ENCODE data around the gene HNMT.
"Not testable (repeated sequence)": the region's sequence is repeated elsewhere in the genome, so short reads cannot be mapped to it uniquely, and the experiment has no call there.

Gene HNMT

DNA sequence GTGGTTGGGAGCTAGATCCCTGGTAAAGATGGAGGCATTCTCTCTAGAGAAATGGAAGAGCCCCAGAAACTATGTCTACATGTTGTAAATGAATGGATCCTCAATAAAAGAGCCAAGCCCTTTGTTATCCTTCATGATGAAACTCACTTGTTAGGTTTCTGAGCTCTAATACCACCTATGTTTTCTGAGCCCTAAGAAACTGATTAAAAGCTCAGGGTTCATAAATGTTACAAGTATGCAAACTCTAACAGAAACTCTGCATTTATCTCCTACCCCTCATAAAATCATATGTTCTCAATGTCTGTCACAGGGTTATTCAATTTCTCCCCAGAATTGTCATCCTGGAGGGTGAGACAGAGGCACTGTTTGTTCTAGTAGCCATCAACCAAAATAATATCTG, 18.0 kb upstream of the HNMT start:
- no peak for DNase-seq (ENCODE audit: low read depth in 2 of 2)

DNA sequence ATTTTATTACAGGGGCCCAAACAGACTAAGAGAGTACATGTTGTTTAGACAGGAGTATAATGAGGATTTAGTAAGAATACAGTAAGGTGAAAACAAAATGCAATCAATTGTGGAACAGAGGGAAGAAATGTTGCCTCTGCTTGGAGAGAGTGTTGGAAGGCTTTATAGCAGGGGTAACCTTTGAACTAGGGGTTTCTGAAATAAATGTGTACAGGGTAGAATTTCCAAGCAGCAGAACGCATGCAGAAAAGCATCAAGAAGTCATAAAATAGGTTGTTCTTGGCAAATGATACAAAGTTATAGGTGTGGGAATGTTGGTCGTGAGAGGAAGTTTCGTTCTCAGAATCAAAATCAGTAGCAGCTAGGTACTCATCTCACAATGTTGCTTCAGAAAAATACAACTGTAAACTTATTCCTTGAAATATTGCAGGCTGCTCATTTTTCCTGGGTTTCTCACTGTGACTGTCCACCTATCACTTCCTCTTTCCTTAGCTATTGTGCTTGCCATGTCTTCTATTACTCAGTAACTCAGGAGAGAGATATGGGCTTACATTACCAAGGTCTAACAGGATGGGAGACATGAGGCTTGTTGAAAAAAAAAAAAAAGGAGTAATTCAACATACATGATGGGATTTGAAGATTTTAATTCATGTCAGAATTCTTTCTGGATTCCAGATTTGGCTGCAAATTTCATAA, 17.1 kb upstream of the HNMT start:
- no peak for DNase-seq (ENCODE audit: low read depth in 2 of 2)

DNA sequence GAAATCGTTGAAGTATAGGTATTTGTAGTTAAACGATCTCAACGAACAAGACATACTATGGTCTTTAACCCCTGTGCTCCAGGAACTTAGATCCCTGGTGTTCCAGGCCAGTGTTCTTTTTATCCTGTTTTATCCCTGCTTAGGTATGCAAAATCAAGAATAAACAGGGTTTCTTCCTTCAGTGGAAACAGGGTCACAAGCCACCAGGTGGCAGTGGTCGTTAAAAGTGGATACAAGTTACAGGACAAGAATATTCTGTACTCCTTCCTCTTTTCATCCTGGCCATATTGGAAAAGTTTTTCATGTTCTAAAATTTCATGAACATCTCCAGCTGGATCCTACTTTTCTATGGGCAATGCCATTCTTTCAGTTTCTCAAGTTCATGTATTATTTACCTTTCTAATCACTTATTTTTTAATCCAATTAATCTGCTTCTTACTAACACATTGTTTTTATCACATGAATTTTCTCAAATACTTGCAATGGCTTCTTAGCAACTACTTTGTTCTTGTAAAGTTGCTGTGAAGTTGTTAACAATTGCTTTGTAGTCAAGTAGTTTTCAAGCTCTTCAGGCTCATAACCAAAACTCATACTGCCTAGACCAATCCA, 16.4 kb upstream of the HNMT start:
- DNase-seq (ENCODE audit: low read depth in 2 of 2), result peak; percentile 8 to 18

DNA sequence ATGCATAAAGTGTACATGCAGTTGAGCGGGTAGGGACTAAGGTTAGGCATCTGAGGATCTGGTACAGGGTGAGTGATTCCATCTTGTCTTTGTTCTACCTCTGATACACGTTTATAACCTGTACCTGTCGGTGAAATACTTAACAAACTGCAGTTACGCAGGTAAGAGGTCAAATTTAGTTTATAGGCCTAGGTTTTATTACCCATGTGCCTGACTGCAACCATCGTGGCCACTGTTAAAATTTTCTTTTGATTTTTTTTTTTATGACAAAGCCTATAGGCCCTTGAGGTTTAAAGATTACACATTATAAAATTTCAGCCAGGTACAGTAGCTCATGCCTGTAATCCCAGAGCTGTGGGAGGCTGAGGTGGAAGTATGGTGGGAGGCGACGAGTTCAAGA, 15.4 kb upstream of the HNMT start:
- no peak for DNase-seq (ENCODE audit: low read depth in 2 of 2)

DNA sequence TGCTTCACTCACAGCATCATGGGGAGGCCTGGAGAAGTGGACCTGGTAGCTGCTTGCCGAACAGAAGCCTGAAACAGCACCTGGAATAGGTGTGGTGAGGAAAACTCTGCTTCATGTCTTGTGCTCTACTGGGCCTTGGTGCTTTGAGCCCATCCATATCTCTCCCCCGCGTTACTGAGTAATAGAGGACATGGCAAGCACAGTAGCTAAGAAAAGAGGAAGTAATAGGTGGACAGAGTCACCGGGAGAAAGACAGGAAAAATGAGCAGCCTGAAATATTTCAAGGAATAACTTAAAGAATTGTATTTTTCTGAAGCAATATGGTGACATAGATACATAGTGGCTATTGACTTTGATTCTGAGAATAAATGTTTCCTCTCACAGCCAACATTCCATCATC, 14.0 kb upstream of the HNMT start:
- no peak for DNase-seq (ENCODE audit: low read depth in 2 of 2)

DNA sequence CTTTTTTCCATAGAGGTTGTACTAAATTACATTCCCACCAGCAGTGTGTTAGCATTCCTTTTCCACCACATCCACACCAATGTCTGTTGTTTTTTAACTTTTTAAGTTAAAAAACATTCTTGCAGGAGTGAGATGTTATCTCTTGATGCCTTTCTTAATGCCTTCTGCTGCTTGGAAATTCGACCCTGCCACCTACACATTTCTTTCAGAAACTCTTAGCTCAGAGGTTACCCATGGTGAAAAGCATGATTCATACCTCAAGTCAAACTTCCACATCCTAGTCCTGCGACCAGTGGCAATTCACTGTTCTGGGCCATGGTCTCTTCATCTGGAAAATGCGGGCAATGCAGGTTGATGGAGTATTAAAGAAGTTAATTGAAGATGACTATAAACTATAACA, 12.7 kb upstream of the HNMT start:
- no peak for DNase-seq (ENCODE audit: low read depth in 2 of 2)

DNA sequence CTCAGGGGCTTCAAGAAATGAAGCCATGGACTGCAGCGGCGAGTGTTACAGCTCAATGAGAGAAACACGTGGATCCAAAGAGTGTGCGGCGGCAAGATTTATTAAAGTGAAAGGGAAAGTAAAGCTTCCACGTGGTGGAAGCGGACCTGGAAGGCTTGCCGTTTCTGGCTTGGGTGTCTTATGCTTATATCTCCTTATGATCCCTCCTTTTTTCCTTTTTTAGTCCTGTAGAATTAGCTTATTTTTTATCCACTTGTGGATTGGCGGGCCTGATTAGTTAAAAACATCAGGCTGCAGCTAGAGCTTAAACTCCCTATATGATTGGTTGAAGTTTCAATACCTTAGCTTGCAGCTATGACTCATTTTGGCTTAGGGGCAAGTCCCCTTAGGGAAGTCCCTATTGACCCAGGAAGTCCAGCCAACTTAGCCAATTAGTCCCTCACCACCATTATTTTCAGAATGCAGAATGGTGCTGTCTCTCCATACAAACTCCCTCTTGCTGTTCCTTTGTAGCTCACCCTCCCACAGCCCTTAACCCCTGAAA, 11.6 kb upstream of the HNMT start:
- no peak for DNase-seq (ENCODE audit: low read depth in 2 of 2)

DNA sequence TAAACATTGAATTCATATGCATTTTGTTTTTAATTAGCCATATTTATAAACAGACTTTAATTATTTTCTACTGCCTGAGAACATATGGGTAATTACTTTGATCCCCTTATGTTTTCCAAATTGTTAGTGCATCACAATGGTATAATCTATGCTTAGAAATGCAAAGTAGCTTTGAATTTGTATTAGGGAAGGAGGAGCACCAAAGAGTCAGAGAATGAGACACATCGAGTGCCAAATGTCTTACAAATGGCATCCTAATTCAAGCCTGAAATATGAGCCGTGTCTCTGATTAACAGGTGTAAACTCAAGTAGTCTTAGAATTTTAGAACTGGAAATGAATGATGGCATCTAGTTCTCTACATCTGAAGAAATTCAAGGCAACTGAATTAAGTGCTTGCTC, 8.7 kb upstream of the HNMT start:
- DNase-seq (ENCODE audit: low read depth in 2 of 2), result no peak

DNA sequence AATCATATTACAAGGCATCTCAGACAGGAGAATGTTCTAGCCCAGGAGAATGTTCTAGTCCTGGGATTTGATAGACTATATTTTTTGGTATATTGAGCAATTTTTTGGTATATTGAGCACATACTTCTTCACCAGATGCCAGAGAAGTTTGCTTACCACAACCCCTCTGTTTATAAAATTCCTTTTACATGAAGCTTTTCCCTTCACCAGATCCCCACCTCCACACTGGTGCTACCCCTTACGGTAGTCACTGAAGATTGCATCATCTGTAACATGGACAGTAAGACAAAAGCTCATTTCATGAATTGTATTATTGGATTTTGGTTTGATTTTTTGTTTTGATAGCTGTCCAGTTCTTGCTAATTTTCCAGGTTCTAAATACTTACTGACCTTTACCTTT, 7.2 kb upstream of the HNMT start:
- no peak for DNase-seq (ENCODE audit: low read depth in 2 of 2)

DNA sequence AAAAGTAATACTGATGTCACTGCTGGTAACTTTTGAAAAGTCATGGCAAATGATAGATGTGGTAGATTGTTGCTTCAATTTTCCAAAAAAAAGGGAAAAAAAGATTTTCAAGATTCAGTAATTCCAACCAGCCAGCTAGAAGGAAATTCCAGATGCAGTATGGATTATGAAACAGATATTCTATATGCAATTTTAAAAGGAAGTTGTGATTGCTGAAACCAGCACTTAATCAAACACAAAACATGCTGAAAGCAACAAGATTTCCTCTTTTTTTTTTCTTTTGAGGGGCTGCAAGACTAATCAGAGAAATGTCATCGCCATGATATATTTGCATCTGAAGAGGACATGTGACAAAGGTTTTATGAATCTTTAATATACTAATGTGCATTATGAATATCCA, 5.1 kb upstream of the HNMT start:
- no peak for DNase-seq (ENCODE audit: low read depth in 2 of 2)

DNA sequence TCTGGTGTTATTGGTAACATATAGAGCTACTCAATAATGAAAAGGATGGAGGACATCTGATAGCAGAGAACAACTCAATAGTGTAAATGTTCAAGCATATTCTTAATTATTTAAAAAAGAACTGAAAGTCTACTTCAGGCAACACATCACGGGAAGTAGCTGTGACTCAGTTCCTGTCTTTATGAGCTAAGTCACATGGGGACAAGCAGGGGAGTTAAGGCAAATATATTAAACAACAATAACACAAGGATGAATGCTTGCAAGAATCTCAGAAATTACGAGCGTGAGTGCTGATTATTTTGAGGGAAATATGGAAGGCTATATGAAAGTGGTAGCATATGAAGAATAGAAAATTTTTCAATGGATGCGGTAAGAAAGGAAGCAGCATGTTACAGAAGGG, 4.0 kb upstream of the HNMT start:
- no peak for DNase-seq (ENCODE audit: low read depth in 2 of 2)

DNA sequence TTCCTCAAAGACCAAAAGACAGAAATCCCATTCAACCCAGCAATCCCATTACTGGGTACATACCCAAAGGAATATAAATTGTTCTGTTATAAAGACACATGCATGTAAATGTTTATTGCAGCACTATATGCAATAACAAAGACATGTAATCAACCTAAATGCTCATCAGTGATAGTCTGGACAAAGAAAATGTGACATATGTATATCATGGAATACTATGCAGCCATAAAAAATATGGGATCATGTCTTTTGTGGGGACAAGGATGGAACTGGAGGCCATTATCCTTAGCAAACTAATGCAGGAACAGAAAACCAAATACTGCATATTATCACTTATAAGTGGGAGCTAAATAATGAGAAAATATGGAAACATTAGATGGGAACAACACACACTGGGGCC, 2.7 kb upstream of the HNMT start:
- DNase-seq (ENCODE audit: low read depth in 2 of 2), result no peak

DNA sequence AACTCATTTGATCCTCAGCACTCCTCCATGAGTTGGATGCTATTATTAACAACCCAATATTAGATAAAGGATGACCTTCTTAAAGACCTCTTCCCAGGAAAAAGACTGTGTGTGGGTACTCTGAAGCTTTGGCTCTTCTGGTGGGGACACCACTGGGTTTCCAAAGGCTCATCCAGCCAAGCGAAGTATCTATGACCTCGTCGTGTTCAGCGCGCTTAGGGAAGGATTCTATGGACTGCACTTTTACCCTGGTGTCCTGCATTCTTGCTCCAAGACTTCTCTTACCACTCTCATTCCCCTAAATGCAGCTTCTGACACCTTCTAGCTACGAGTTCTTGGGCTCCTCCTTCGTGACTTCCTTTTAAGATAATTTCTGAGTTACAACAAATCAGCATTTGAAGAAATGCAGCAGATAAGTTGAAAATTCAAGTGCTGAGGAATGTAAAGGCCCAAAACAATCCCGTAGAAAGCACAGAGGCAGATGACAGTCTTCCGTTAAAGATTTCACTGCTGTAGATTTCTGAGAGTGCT, 673 bp upstream of the HNMT start:
- no peak for DNase-seq (ENCODE audit: low read depth in 2 of 2)

DNA sequence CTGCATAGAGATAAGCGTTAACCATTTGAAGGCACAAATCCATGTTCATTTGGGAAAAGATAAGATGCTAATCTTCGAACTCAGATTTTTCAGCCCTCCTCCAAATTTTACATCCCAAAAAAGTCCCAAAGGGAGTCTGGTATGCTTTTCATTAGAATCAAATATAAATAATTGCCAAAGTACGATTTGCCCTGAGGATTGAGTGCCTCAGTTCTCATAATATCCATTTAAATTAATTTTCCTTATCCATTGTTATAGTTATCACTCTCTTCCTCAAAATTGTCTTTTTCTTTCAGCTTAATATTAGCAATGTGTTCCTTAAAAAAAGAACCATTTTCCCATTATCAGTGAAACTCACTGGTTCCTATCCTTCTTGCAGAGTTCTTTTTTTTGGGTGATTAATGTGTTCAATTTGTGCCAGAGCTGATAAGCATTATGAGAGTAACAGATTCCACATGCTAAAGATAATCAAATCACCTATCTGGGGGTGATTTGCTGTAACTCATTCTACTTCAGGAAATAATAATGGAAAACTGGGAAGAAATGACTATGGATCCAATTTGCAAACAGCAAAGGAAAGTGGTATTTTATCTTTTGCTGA, 686 bp downstream of the HNMT start:
- DNase-seq (ENCODE audit: low read depth in 2 of 2), result no peak

DNA sequence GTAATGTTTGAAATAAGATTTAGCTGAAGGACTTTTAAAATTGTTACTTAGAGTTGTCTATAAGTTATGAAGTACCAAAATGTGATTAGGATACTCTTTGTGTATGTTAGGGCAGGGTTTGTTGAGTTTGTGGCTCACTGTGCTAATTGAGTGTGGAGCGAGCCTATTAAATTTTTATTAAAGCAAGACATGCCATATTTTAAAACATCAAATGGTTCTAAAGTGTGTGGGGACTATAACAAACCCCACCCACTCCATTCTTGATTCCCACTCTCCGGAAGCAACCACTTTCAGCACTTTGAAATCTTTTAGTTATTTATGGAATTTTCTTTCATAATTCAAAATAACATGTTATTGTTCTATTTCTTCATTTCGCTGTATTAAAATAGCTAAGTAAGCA, 1.8 kb downstream of the HNMT start:
- DNase-seq (ENCODE audit: low read depth in 2 of 2), result no peak

DNA sequence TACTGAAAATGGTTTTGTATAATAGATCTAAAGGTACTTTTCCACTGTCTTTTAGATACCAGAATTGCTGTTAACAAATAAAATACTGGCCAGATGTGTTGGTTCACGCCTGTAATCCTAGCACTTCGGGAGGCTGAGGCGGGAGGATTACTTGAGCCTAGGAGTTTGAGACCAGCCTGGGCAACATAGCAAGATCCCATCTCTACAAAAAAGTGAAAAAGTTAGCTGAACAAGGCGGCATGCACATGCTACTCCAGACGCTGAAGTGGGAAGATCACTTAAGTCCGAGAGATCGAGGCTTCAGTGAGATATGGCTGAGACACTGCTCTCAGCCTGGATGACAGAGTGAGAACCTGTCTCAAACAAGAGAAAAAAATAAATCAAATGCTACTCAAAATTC, 2.8 kb downstream of the HNMT start:
- no peak for DNase-seq (ENCODE audit: low read depth in 2 of 2)

DNA sequence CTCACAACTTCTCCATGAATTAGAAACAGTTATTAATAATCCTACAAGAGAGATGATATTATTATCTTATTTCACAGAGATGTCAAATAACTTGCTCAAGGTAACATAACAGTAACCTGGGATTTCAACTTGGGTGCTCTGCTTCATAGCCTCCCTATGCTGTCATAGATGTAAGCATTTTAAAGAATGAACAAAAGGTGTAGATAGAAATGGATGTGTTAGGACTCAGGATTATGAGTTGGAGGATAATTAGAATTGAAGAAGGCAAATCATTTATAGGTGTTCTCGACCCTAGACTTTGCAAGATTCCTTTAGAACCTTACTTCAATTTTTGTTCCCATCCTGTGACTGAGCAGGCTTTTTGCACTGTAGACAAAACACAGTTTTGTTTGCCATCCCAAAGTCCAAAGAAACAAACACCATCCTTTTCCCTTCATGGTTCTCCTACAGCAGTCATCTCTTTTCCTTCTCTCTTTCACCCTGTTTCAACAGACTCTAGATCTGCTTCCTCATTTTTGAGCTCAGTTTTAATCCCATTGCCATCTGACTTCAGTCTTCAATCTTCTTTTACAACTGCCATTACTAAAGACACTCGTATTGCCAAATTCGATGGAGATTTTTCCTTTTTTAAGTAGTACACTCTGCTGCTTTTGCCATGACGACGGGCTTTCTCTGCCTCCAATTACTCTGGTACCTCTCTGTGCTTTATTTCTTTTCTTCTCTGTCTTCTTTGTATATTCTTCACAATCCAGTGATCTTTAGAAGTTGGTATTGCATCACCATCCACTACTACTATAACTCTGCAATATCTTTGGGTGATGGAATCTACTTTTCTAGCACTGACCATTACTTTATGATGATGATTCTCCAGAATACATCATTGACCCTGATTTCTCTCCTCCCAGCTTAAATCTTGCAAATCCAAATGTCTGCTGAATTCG, 4.5 kb downstream of the HNMT start:
- DNase-seq (ENCODE audit: low read depth in 2 of 2), result no peak

DNA sequence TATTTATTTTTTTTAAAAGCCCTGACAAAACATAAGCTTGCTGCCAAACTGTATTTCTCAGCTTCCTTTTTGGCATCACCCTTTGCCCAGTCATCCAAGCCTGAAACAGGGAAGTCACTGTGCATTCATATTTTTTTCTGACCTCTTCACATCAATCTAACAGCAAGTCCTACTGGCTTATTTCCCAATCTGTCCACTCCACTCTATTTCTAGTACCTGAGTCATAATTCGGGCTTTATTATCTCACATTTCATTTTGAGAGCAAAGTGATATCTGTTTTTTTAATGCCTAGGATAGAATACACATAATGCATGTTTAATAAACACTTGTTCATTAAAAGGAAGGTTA, 5.1 kb downstream of the HNMT start:
- no peak for DNase-seq (ENCODE audit: low read depth in 2 of 2)

DNA sequence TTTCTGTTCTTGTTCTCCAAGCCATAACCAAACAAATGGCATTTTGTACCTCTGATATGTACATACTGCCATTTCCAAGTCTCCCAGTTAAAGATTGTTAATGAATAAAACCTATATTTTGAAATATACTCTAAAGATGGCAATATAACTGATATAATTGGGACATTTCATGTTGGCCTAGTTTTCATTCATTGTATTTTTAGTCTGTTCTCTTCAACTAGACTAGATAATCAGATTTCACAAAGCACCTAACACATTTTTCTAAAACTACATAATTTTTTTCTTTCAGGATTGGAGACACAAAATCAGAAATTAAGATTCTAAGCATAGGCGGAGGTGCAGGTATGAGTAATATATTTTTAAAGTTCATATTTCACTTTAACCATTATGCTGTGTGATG, 5.6 kb downstream of the HNMT start:
- no peak for DNase-seq (ENCODE audit: low read depth in 2 of 2)

DNA sequence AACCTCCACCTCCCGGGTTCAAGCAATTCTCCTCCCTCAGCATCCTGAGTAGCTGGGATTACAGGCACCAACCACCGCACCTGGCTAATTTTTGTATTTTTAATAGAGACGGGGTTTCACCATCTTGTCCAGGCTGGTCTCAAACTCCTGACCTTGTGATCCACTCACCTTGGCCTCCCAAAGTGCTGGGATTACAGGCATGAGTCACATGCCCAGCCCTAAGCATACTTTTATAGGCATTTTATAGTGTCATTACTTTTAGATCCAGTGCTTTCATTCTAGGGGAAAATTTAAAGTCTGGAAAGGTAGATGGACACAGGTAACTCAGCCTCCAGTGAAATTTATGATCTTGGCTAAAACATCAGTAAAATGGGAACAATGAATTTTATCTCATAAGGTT, 7.0 kb downstream of the HNMT start:
- not testable (repeated sequence) for DNase-seq (ENCODE audit: low read depth in 2 of 2)

DNA sequence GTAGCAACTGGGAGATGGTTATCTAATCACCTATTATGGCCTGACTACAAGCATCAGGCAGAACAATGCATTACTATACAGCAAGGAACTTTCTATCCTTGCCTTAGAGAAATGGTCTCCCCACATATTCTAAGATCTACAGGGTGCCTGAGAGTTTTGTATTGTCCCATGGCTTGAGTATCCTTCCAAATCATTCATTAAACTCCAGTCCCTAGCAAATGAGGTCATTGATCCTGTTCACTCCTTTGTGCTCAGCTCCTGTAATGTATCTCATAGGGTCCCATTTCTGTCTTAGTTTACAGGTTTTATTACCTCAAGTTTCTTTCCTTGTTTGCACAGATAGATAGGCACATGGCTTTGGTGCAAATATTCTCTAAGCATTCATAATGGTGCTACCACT, 9.0 kb downstream of the HNMT start:
- no peak for DNase-seq (ENCODE audit: low read depth in 2 of 2)

Data from stimulated activated CD4-positive, alpha-beta T cell treated with anti-CD3 and anti-CD28 coated beads, Interleukin-4, amount 100 ng/mL, for 48 hours (primary cell).